H1 (cell line): ENCODE results near the gene MOB2.

Experiments used
- EGR1 ChIP-seq: IDR thresholded peaks from 2 replicates; pipeline ENCODE4 v1.6.1; 2011; ENCODE audit warnings: low read depth, low read length, borderline replicate concordance
- JUN ChIP-seq: IDR thresholded peaks from 2 replicates; pipeline ENCODE4 v1.6.1; 2011; ENCODE audit warnings: low read depth, mild to moderate bottlenecking, improper control_type of control experiment, low read length
- JUND ChIP-seq: IDR thresholded peaks from 2 replicates; pipeline ENCODE4 v1.6.1; 2011; ENCODE audit warnings: mild to moderate bottlenecking, improper control_type of control experiment, low read length
- POLR2A ChIP-seq, 2 experiments: IDR thresholded peaks; 1 replicate in 1 of 2; 2 replicates in 1 of 2; pipeline ENCODE4 v1.6.1; 2011; ENCODE audit warnings: low read depth in 2 of 2, low read length in 2 of 2, mild to moderate bottlenecking in 2 of 2; ENCODE audit errors: control extremely low read depth in 1 of 2
- POLR2AphosphoS5 ChIP-seq: IDR thresholded peaks from 2 replicates; pipeline ENCODE4 v1.6.1; 2011; ENCODE audit warnings: low read depth, low read length
- RAD21 ChIP-seq, 2 experiments: IDR thresholded peaks in 1 of 2; conservative IDR thresholded peaks in 1 of 2; 2 replicates each; pipeline ENCODE4 v1.6.1; 2011; ENCODE audit warnings: low read depth in 2 of 2, low read length in 2 of 2, improper control_type of control experiment in 1 of 2, inconsistent platforms in 1 of 2, mild to moderate bottlenecking in 1 of 2, moderate library complexity in 1 of 2
- RFX5 ChIP-seq: IDR thresholded peaks from 2 replicates; pipeline ENCODE4 v1.6.1; 2011; ENCODE audit warnings: low read depth, low read length, improper control_type of control experiment, borderline replicate concordance
- SRF ChIP-seq: IDR thresholded peaks from 2 replicates; pipeline ENCODE4 v1.6.1; 2011; ENCODE audit warnings: mild to moderate bottlenecking, low read depth, low read length, moderate library complexity
- TF ChIP-seq, protein P1 (sequence below), 3 experiments: IDR thresholded peaks; 1 replicate in 2 of 3; 2 replicates in 1 of 3; pipeline versions ENCODE4 v1.5.1 to v1.6.1; 2011; ENCODE audit warnings: low read length in 3 of 3, mild to moderate bottlenecking in 3 of 3, inconsistent platforms in 2 of 3, low read depth in 1 of 3, moderate library complexity in 1 of 3; ENCODE audit not compliant: insufficient read depth in 1 of 3; ENCODE audit errors: control extremely low read depth in 1 of 3
- TF ChIP-seq, protein P2 (sequence below): IDR thresholded peaks from 2 replicates; pipeline ENCODE4 v1.6.1; 2011; ENCODE audit warnings: low read depth, mild to moderate bottlenecking, low read length; ENCODE audit not compliant: insufficient read depth
- TF ChIP-seq, protein P3 (sequence below): IDR thresholded peaks from 2 replicates; pipeline ENCODE4 v1.6.1; 2012; ENCODE audit warnings: low read length, inconsistent platforms
- TF ChIP-seq, protein P4 (sequence below): IDR thresholded peaks from 2 replicates; pipeline ENCODE4 v1.6.1; 2011; ENCODE audit warnings: low read length, improper control_type of control experiment

- TF ChIP-seq POLR2A (IDR thresholded peaks at IDR 0.05; ENCODE audit: control extremely low read depth in 1 of 2, low read depth in 2 of 2, low read length in 2 of 2) = no peak
- TF ChIP-seq, protein P1, sequence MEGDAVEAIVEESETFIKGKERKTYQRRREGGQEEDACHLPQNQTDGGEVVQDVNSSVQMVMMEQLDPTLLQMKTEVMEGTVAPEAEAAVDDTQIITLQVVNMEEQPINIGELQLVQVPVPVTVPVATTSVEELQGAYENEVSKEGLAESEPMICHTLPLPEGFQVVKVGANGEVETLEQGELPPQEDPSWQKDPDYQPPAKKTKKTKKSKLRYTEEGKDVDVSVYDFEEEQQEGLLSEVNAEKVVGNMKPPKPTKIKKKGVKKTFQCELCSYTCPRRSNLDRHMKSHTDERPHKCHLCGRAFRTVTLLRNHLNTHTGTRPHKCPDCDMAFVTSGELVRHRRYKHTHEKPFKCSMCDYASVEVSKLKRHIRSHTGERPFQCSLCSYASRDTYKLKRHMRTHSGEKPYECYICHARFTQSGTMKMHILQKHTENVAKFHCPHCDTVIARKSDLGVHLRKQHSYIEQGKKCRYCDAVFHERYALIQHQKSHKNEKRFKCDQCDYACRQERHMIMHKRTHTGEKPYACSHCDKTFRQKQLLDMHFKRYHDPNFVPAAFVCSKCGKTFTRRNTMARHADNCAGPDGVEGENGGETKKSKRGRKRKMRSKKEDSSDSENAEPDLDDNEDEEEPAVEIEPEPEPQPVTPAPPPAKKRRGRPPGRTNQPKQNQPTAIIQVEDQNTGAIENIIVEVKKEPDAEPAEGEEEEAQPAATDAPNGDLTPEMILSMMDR (IDR thresholded peaks at IDR 0.05; ENCODE audit: control extremely low read depth in 1 of 3, insufficient read depth in 1 of 3, low read depth in 1 of 3, low read length in 3 of 3) = no peak
- TF ChIP-seq, protein P2, sequence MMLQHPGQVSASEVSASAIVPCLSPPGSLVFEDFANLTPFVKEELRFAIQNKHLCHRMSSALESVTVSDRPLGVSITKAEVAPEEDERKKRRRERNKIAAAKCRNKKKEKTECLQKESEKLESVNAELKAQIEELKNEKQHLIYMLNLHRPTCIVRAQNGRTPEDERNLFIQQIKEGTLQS = no peak
- TF ChIP-seq JUN = no peak
- TF ChIP-seq, protein P3, sequence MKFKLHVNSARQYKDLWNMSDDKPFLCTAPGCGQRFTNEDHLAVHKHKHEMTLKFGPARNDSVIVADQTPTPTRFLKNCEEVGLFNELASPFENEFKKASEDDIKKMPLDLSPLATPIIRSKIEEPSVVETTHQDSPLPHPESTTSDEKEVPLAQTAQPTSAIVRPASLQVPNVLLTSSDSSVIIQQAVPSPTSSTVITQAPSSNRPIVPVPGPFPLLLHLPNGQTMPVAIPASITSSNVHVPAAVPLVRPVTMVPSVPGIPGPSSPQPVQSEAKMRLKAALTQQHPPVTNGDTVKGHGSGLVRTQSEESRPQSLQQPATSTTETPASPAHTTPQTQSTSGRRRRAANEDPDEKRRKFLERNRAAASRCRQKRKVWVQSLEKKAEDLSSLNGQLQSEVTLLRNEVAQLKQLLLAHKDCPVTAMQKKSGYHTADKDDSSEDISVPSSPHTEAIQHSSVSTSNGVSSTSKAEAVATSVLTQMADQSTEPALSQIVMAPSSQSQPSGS = no peak
- TF ChIP-seq, protein P4, sequence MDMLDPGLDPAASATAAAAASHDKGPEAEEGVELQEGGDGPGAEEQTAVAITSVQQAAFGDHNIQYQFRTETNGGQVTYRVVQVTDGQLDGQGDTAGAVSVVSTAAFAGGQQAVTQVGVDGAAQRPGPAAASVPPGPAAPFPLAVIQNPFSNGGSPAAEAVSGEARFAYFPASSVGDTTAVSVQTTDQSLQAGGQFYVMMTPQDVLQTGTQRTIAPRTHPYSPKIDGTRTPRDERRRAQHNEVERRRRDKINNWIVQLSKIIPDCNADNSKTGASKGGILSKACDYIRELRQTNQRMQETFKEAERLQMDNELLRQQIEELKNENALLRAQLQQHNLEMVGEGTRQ = no peak
- no peak for TF ChIP-seq SRF
- no peak for TF ChIP-seq EGR1
- TF ChIP-seq JUND = no peak
- TF ChIP-seq RFX5 = no peak
- TF ChIP-seq RAD21 (IDR thresholded peaks at IDR 0.05 in 1 of 2, conservative IDR thresholded peaks at IDR 0.05 in 1 of 2; ENCODE audit: low read depth in 2 of 2, low read length in 2 of 2) = no peak
- TF ChIP-seq POLR2AphosphoS5 = no peak
Measured at GRCh38 chr11:1479006-1479677, 7.4 kb downstream of the MOB2 start.
